Measurements from ENCODE around the gene IFT88. TPM values are rescaled to one million over a fixed set of nuclear protein-coding genes. Genes with fewer than 3 reads are reported as not detected.

Gene IFT88
- total RNA-seq, 1 experiment from 2014 or later: 9.8 TPM

DNA sequence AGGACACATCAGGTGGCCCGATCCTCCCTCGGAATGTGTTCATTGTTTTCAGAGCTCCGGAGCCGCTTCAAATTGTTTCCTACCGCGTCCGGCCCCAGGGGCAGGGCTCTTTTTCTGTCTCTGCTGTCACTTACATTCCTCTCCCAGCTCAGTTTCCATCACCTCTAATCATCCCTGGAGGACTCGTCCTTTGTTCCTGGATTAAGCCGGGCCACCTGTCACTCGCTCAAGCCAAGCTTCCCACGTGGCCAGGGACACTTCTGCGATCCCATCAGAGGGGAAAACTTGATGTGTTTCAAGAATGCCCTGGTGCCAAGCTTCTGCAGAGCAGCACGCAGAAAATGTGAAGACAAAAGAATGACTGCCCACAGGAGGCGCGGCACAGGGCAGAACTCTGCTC lies 150.0 kb downstream of the IFT88 start:
- DNase-seq (ENCODE audit: low read depth): no peak

DNA sequence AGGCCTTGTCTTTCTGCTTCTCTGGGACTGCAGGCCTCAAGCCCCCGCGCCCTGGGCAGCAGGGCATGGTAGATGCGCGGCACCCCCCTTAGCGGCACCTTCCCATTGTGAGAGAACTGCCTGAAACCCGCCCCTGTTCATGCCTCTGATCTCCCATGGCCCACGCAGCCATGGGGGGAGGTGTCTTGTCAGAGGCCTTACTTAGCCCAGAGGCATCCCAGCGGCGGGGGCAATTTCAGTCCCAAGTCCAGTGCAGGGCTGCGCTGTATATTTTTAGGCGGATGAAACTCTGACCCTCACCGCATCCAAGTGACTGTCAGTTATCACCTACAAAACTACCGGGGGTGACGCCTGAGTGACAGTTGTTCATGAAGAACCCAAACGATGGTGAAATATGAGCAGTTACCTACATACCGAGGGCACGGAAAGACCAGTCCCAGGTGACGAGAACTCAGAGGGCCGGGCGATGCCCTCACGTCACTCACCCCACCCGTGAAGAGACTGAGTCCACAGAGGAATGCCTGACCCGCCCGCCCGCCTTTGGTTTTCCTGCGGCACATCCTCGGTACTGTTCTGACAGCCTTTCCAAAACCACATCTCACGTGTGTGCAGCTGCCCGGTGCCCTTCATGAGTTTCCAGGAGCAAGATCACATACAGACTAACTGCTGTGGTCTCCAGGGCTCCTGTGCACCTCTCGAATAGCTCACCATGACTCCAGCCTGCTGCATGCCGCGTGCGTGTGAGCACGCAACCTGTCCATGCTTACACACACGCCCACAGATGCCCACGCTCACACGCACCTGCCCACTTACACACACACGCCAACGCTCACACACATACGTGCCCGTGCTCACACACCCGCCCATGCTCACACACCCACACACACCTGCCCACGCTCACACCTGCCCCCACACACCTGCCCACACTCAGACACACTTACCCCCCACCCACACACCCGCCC lies 150.9 kb downstream of the IFT88 start:
- no peak for DNase-seq (ENCODE audit: low read depth)

DNA sequence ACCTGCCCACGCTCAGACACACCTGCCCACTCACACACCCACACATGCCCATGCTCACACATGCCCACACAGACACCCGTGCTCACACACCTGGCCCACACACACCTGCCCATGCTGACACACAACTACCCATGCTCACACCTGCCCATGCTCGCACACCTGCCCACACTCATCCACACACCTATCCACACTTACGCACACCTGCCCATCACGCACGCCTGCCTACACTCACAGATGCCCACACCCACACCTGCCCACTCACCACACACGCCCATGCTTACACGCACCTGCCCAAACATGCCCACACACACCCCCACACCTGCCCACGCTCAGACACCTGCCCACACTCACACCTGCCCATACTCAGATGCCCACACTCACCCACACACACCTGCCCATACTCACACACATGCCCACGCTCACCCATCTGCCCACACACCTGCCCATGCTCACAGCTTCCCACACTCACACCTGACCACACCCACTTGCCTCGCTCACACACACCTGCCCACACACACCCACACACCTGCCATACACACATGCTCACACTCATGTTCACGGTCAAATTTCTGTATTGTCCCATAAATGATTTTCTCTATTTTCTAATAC lies 152.1 kb downstream of the IFT88 start:
- DNase-seq (ENCODE audit: low read depth): no peak

DNA sequence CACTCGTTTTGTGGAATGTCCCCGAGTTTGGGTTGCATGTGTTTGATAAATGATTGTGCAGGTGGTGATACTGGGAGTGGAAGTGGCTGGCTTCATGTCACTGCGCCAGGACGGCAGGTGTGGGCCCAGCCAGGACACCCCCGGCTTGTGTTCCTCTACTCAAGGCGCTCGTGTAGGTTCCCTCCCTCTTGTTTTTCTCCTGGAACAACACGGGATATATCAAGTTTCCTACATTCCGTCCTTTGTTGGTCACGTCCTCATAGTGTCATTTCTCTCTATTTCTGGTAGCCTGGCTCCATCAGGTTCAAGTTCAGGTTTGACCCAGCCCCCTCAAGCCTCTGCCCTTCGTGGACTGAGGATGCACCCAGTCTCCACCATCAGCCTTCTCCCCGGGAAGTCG lies 152.8 kb downstream of the IFT88 start:
- DNase-seq (ENCODE audit: low read depth): no peak

DNA sequence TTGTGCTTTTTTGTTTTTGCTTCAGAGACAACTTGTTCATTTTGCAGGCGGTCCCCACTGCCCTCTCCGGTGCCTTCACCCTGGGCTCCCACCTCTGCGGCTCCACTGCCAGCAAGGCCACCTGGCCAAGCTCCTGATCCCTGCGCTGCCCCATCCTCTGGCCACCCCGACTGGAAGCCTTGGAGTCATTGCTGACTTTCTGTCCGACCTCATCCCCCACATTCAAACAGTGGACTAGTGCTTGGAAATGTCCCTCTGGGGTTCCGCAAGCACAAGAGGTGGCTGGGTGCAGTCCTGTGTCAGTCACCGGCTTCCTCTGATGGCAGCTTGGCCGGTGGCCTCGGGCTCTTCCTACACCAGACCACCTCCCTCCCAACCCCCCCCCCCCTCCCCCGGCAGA lies 153.5 kb downstream of the IFT88 start:
- no peak for DNase-seq (ENCODE audit: low read depth)

DNA sequence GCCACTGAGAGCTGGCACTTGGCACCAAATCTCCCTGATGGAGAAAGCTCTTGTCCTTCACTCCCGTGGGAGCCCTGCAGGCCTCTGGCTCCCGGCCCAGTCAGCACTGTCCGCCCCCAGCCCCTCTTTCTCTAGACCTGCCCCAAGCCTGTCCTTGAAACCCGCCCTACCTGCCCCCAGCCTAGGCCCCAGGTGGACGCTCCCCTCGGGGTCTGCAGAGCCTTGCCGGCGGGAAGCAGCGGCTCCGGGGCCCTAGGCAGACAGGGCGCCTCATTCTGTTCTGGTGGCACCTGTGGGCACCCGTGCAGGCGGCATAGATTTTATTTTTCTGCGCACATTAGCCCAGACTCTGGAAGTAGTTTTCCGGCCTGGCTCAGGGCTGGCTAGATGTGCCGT lies 154.1 kb downstream of the IFT88 start:
- DNase-seq (ENCODE audit: low read depth): no peak

DNA sequence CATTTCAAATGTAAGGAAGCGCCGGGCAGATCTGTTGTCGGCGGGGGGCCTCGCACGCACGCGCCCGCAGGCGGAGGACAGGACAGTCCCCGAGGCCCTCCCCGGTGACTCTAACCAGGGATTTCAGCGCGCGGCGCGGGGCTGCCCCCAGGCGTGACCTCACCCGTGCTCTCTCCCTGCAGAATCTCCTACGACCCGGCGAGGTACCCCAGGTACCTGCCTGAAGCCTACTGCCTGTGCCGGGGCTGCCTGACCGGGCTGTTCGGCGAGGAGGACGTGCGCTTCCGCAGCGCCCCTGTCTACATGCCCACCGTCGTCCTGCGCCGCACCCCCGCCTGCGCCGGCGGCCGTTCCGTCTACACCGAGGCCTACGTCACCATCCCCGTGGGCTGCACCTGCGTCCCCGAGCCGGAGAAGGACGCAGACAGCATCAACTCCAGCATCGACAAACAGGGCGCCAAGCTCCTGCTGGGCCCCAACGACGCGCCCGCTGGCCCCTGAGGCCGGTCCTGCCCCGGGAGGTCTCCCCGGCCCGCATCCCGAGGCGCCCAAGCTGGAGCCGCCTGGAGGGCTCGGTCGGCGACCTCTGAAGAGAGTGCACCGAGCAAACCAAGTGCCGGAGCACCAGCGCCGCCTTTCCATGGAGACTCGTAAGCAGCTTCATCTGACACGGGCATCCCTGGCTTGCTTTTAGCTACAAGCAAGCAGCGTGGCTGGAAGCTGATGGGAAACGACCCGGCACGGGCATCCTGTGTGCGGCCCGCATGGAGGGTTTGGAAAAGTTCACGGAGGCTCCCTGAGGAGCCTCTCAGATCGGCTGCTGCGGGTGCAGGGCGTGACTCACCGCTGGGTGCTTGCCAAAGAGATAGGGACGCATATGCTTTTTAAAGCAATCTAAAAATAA lies 154.7 kb downstream of the IFT88 start:
- DNase-seq (ENCODE audit: low read depth): no peak

DNA sequence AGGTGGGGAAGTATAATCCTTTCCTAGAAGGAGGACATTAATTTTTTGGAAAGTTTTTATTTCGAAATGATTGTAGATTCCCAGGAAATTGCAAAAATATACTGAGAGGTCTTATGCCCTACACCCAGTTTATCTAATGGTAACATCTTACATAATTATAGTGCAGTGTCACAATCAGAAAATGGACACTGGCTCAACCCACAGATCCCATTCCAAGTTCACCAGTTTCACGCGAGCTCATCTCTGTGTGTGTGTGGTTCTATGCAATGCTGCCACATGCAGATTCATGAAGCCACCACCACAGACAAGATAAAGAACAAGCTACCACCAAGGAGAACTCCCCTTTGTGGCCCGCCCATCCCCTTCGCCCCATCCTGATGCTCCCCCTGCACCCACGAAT lies 160.9 kb downstream of the IFT88 start:
- DNase-seq (ENCODE audit: low read depth): no peak

DNA sequence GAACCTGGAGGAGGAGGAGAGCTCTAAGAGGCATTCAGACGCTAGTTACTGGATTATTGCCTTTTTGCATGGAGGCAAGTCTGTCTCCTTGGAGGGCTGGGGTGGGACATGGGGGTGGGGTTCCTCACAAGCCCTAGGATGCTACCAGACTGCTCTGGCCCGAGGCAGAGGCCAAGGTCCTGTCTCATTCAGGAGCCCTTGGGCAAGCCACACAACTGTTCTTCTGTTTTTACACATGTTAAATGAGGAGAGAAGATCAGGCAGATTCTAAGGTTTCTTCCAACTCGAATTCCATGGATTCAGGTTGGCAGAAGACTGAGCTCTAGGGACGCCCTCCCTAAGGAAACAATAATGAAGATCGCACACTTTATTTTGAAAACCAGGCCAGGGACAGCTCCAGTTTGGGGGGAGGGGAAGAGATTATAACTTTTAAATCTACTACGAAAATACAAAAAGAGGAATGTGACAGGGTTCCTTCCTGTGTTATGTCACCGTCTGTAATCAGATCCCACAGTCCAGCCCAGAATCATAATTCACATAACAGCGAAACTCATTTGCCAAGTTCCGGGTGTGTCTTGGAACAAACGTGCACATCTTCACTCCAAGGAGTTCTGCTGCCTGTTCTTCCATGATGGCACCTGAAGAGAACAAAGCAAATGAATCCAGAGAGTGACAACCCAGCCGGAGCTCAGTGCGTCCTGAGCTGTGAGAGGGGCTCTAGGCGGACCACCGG lies 161.8 kb downstream of the IFT88 start:
- DNase-seq (ENCODE audit: low read depth): no peak

DNA sequence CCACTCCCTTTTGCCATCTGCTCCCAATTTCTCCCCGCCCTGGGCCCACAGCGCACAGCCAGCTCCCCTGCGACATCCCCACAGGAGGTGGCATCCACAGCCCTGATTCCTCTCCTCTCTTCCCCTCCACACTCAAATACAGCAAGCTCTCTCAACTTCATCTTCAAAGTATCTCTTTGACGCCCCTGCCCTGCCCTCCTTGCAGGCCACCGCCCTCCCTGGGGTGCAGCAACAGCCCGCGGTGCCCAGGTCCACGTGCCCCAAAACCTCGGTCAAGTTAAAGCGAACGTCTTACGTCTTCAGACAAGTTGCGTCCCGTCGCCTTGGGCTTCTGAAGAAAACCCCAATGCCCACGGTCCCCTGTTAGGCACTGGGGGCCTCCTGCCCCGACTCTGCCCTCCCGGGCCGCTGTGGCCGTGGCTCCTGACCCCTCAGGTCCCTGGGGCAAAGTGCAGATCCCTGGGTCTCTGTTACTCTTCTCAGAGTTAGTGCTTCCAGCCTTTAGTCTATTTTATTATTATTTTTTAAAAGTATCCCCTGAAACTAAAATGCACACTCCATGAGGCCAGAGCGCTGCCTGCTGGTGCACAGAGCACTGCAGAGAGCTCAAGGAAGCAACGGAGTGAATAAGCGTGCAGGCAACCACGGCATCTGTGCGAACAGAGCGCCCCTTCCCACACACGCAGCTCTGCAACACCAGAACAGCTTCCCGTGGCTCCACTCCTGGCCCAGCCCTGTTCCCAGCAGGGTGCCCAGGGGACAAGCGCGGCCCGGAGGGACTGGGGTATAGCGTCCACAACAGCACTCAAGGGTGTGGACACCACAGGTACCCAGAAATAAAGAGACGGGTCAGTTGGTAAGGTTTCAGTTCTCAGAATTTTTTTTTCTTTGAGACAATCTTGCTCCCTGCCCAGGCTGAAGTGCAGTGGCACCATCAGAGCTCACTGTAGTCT lies 163.0 kb downstream of the IFT88 start:
- no peak for DNase-seq (ENCODE audit: low read depth)

DNA sequence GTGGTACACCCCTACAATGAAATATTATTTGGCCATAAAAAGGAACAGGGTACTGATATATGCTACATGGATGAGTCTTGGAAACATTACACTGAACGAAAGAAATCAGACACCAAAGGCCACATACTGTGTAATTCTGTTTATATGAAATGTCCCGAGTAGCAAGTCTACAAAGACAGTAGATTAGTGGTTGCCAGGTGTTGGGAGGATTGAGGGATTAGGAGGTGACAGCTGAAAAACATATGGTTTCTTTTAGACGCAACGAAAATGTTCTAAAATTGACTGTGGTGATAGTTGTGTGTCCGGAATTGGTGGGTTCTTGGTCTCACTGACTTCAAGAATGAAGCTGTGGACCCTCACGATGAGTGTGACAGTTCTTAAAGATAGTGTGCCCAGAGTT lies 171.7 kb downstream of the IFT88 start:
- DNase-seq (ENCODE audit: low read depth): no peak

DNA sequence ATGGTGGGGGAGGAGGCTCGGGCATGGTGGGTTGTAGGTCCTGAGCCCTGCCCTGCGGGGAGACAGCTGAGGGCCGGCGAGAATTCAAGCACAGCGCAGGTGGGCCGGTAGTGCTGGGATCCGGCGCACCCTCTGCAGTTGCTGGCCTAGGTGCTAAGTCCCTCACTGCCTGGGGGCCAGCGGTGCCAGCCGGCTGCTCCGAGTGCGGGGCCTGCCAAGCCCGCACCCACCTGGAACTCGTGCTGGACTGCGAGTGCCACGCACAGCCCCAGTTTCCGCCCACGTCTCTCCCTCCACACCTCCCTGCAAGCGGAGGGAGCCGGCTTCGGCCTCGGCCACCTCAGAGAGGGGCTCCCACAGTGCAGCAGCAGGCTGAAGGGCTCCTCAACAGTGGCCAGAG lies 173.1 kb downstream of the IFT88 start:
- no peak for DNase-seq (ENCODE audit: low read depth)

Other genes starting within 250 kb of the IFT88 start
- gene CRYL1, start 41.3 kb upstream of the IFT88 start, total RNA-seq (2014; rRNA removed; shearing (Covaris generic)): 1.4 and 3.5 TPM in 2 replicates
- 0.46 and 2.7 TPM in 2 replicates for gene IL17D, start 136.5 kb downstream of the IFT88 start, total RNA-seq (2014; rRNA removed; shearing (Covaris generic))
- 9.8 and 10.4 TPM in 2 replicates for gene EEF1AKMT1, start 206.8 kb downstream of the IFT88 start, total RNA-seq (2014; rRNA removed; shearing (Covaris generic))

Data from Daoy (cell line).